HG02763 (cell line): ENCODE data around the gene CCDC82.
A peak's percentile ranks its signal among the peaks of the same experiment; 100 is the strongest.
"Not testable (repeated sequence)": the region's sequence is repeated elsewhere in the genome, so short reads cannot be mapped to it uniquely, and the experiment has no call there.

Source experiments
- ATAC-seq: cut with Tn5 transposase; IDR thresholded peaks from one replicate; pipeline ENCODE4 v1.9.1; 2021; ENCODE audit warnings: mild to moderate bottlenecking, moderate library complexity; ENCODE audit not compliant: unreplicated experiment

Gene CCDC82

GRCh38 chr11:96389720-96390487, at the start of gene CCDC82, which contains the start of gene JRKL:
CCDC82 (minus strand) TSS chr11:96389912; CDS start chr11:96384747, 5,165 bp downstream.
JRKL (plus strand) TSS chr11:96390013; CDS start chr11:96390650, 637 bp downstream.
- ATAC-seq: peak; percentile 95

DNA sequence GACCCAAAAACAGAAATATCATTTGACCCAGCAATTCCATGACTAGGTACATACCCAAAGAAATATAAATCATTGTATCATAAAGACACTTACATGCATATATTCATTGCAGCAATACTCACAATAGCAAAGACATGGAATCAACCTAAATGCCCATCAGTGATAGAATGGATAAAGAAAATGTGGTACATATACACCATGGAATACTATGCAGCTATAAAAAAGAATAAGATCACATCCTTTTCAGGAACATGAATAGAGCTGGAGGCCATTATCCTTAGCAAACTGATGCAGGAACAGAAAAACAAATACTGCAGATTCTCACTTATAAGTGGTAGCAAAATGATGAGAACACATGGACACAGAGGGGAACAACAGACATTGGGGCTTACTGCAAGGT, 42.9 kb upstream of the CCDC82 start:
- not testable (repeated sequence) for ATAC-seq

DNA sequence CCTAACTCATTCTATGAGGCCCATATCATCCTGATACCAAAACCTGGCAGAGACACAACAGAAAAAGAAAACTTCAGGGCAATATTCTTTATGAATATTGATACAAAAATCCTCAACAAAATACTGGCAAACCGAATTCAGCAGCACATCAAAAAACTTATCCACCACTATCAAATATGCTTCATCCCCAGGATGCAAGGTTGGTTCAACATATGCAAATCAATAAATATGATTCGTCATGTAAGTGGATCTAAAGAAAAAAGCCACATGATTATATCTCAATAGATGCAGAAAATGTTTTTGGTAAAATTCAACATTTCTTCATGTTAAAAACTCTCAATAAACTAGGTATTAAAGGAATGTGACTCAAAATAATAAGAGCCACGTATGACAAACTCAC, 41.0 kb upstream of the CCDC82 start:
- ATAC-seq: no peak

DNA sequence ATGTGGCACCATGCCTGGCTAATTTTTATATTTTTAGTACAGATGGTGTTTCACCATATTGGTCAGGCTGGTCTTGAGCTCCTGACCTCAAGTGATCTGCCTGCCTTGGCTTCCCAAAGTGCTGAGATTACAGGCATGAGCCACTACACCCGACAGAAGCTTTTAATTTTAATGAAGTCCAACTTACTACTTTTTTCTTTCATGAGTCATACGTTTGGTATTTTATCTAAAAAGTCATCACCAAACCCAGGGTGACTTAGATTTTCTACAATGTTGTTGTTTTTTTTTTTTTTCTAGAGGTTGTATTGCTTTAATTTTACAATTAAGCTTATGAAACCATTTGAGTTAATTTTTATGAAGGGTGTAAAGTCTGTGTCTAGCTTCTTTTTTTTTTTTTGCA, 35.0 kb upstream of the CCDC82 start:
- ATAC-seq: no peak

GRCh38 chr11:96413408-96413807, 23.7 kb upstream of the CCDC82 start:
- no peak for ATAC-seq

DNA sequence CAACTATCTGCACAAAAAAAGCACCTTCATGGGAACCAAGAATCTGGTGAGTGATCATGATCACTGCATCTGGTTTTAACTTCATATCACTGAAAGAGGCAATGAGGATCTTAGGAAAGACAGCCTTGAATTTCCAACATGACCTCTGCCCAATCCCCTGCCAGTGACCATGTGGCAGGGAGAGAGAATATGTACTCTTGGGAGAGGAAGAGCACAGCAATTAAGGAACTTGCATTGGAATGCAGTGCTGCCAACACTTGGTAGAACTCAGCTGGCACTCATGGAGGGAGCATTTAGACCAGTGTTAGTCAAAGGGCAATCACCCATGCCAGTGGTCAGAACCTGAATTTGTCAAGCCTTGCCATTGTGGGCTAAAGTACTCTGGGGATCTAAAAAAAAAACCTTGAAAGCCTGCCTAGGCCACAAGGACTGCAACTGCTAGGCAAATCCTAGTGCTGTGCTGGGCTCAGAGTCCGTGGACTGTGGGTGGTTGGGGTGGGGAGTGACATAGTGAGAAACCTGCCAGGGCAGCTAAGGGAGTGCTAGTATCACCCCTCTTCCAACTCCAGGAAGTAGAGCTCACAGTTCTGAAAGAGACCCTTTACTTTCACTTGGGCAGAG, 23.2 kb upstream of the CCDC82 start:
- ATAC-seq: peak; percentile 53

DNA sequence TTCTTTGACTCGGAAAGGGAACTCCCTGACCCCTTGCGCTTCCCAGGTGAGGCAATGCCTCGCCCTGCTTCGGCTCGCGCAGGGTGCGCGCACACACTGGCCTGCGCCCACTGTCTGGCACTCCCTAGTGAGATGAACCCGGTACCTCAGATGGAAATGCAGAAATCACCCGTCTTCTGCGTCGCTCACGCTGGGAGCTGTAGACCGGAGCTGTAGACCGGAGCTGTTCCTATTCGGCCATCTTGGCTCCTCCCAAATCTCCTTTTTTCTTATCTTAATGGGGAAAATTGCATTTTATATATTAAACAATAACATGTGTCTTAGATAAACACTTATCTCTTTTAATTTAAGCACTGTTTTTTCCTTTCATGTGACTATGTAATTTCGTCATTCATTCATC, 21.7 kb upstream of the CCDC82 start:
- ATAC-seq: not testable (repeated sequence)

- no peak for ATAC-seq
Observed at GRCh38 chr11:96400697-96401096, 11.0 kb upstream of the CCDC82 start.

GRCh38 chr11:96397863-96398262, 8.2 kb upstream of the CCDC82 start:
- ATAC-seq: no peak

- ATAC-seq: no peak
Observed at GRCh38 chr11:96396637-96397036, 6.9 kb upstream of the CCDC82 start.

DNA sequence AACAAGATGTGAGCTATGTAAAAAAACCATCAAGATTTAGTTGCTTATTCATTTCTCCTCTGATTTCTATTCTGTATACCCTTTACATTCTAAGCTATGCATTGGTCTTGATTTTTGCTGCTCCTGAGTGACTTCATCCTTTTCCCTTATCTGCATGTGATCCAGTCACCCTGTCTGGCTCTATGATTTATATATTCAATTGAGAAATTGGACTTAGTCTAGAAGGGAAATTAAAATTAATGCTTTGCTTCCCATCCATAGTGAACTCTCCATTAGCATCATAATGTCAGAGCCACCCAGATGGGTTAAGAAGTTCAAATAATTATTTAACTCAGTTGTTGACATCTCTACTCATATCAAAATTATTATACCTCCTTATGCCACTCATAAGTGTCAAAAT, 5.1 kb upstream of the CCDC82 start:
- no peak for ATAC-seq

GRCh38 chr11:96393753-96394348, 4.1 kb upstream of the CCDC82 start:
- no peak for ATAC-seq

DNA sequence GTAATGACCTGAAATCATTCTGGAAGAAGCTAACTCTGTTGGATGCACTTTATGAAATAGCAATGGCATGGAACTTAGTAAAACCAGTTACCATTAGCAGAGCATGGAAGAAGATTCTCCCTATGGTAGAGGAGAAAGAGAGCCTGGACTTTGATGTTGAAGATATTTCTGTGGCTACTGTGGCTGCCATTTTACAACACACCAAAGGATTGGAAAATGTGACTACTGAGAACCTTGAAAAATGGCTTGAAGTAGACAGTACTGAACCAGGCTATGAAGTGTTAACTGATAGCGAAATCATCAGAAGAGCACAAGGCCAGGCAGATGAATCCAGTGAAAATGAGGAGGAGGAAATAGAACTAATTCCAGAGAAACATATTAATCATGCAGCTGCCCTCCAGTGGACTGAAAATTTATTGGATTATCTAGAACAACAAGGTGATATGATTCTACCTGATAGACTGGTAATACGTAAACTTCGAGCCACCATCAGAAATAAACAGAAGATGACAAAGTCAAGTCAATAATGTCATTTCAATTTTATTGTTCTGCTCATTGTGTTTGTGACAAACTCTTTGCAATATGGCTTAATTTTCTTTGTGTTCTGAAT, 2.1 kb upstream of the CCDC82 start:
- no peak for ATAC-seq

DNA sequence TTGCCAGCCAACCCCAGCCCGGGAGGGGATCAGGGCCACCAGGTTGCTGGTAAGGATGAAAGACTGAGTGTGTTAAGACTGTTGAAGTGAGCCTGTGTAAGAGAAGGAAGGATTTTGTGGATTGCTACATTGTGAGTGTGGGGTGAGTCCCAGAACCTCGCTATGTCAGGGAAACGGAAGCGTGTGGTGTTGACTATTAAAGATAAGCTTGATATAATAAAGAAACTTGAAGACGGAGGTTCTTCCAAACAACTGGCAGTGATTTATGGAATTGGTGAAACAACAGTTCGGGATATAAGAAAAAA, 728 bp upstream of the CCDC82 start:
- peak; percentile 1 for ATAC-seq

DNA sequence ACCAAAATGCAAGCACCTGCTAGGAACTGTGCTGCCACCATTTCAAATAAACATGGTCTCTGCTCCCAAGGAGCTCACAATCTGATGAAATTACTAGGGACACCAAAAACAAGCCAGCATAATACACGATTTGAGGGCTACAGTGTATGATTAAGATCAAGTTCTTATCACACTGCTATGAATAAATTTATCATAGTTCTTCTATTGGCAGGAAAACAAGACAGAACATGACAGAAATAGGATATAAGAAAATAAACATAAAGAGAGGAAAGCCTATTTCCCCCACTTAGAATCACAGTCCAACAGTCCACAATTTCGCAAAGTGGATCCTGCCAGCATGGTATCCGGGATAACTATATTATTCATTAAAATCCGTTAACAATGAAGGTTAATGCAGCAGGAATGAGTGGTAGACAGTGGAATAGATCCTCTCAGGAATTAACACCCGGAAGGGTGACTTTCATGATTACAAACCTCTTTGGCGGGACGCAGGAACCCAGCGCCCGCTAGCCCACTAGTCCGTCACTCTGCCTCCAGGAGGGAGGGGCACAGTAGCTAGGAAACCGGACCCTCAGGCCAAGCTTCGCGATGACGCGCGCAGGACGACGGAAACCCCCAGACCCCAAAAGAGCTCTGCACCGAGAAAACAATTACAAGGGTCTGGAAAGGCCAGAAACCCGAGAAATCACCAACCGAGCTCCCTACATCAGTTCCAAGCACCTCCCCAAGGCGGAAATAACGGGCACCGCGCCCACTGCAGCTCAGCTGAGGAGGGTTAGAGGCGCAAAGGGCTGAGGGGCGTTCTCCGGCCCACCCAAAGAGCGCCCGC, 607 bp downstream of the CCDC82 start:
- ATAC-seq: peak; percentile 39

GRCh38 chr11:96385187-96385586, 4.5 kb downstream of the CCDC82 start:
- ATAC-seq: no peak

- no peak for ATAC-seq
Observed at GRCh38 chr11:96384156-96384555, 5.6 kb downstream of the CCDC82 start.

- no peak for ATAC-seq
Observed at GRCh38 chr11:96376796-96377195, 12.9 kb downstream of the CCDC82 start.

- no peak for ATAC-seq
Observed at GRCh38 chr11:96373826-96374225, 15.9 kb downstream of the CCDC82 start.

- no peak for ATAC-seq
Observed at GRCh38 chr11:96367342-96367741, 22.4 kb downstream of the CCDC82 start.

- ATAC-seq: no peak
Observed at GRCh38 chr11:96366024-96366423, 23.7 kb downstream of the CCDC82 start.
